B cell (primary cell): ENCODE data around the gene TTLL10. TPM values are rescaled to one million over a fixed set of nuclear protein-coding genes. Genes with fewer than 3 reads are reported as not detected.

Source experiments
- ATAC-seq: fragments of 200-7000 bp; cut with Tn5 transposase; one replicate; pipeline ENCODE4 v1.10.0; 2021; ENCODE audit warnings: low read depth, mild to moderate bottlenecking, moderate number of reproducible peaks, moderate library complexity
- CTCF ChIA-PET: fragments of 350-600 bp; sonication (Branson Sonifier 250); formaldehyde crosslinking; loops from one replicate; lab custom pipeline; 2021; ENCODE audit warnings: antibody characterized with exemption, inconsistent platforms; lab: Charles Lee
- POLR2A ChIA-PET: fragments of 350-600 bp; sonication (Branson Sonifier 250); formaldehyde crosslinking; loops from one replicate; lab custom pipeline; 2021; ENCODE audit warnings: antibody characterized with exemption; lab: Charles Lee
- DNase-seq: peaks from one replicate; pipeline ENCODE4 v3.0.0; 2013
- H2AFZ ChIP-seq: 2 replicates; pipeline ENCODE4 v1.6.1; 2012; ENCODE audit warnings: mild to moderate bottlenecking, low read depth, low read length; ENCODE audit not compliant: insufficient read depth, poor library complexity, severe bottlenecking
- H3K27ac ChIP-seq, 2 donors: 1 replicate in 1 of 2; 2 replicates in 1 of 2; pipeline ENCODE4 v1.5.1; 2012 to 2013; ENCODE audit warnings: low read length in 2 of 2, mild to moderate bottlenecking in 2 of 2, moderate library complexity in 1 of 2
- H3K27me3 ChIP-seq, 4 experiments: fragments of 200-600 bp in 1 of 4; sonication (generic) in 1 of 4; replicated peaks in 1 of 4; 1 replicate in 2 of 4; 2 replicates in 2 of 4; pipeline versions ENCODE4 v1.6.1 to v1.7.0; 2013 to 2016; ENCODE audit warnings: low read length in 3 of 4, mild to moderate bottlenecking in 2 of 4, mixed read lengths in 1 of 4, moderate library complexity in 1 of 4; ENCODE audit not compliant: insufficient read depth in 4 of 4, control insufficient read depth in 3 of 4; ENCODE audit errors: control extremely low read depth in 1 of 4
- H3K36me3 ChIP-seq, 2 experiments: replicated peaks in 1 of 2; 1 replicate in 1 of 2; 2 replicates in 1 of 2; pipeline versions ENCODE4 v1.6.1 to v1.7.1; 2013; ENCODE audit warnings: low read length in 1 of 2; ENCODE audit not compliant: insufficient read depth in 2 of 2, control insufficient read depth in 1 of 2; ENCODE audit errors: control extremely low read depth in 1 of 2, extremely low read depth in 1 of 2
- H3K4me1 ChIP-seq, 2 donors: fragments of 200-600 bp in 1 of 2; sonication (generic) in 1 of 2; 1 replicate in 1 of 2; 2 replicates in 1 of 2; pipeline versions ENCODE4 v1.5.1 to v1.6.1; 2013 to 2017; ENCODE audit warnings: low read length in 2 of 2; ENCODE audit not compliant: control insufficient read depth in 2 of 2, insufficient read depth in 2 of 2
- H3K4me2 ChIP-seq: replicated peaks from 2 replicates; pipeline ENCODE3; 2012; ENCODE audit warnings: mild to moderate bottlenecking, low read depth, low read length; ENCODE audit not compliant: poor library complexity, severe bottlenecking
- H3K4me3 ChIP-seq, 5 experiments: fragments of 200-600 bp in 1 of 5; sonication (generic) in 1 of 5; 1 replicate in 3 of 5; 2 replicates in 2 of 5; pipeline versions ENCODE4 v1.5.1 to v1.7.0; 2011 to 2016; ENCODE audit warnings: low read length in 4 of 5, mild to moderate bottlenecking in 4 of 5, low read depth in 2 of 5, control low read depth in 1 of 5, moderate library complexity in 1 of 5; ENCODE audit not compliant: insufficient read depth in 1 of 5; ENCODE audit errors: control extremely low read depth in 1 of 5, extremely low read depth in 1 of 5
- H3K79me2 ChIP-seq: fragments of 200-600 bp; sonication (generic); one replicate; pipeline ENCODE4 v1.6.0; 2016; ENCODE audit warnings: low read length; ENCODE audit not compliant: control insufficient read depth, insufficient read depth
- H3K9ac ChIP-seq: fragments of 200-600 bp; sonication (generic); 2 replicates; pipeline ENCODE4 v1.6.1; 2017; ENCODE audit warnings: mild to moderate bottlenecking, low read length, moderate library complexity
- H3K9me3 ChIP-seq, 3 donors: one replicate each; pipeline versions ENCODE4 v1.6.1 to v1.7.1; 2013; ENCODE audit warnings: low read length in 2 of 3; ENCODE audit not compliant: control insufficient read depth in 2 of 3, insufficient read depth in 1 of 3; ENCODE audit errors: control extremely low read depth in 1 of 3
- H4K20me1 ChIP-seq: 2 replicates; pipeline ENCODE4 v1.6.0; 2012; ENCODE audit warnings: mild to moderate bottlenecking, low read length; ENCODE audit not compliant: insufficient read depth, control insufficient read depth, poor library complexity, severe bottlenecking
- H3K27ac Mint-ChIP-seq: one replicate; pipeline ENCODE4 v1.8.0; 2021; ENCODE audit warnings: mixed read lengths
- H3K27me3 Mint-ChIP-seq: one replicate; pipeline ENCODE4 v1.8.0; 2021; ENCODE audit warnings: mixed read lengths
- H3K4me1 Mint-ChIP-seq: one replicate; pipeline ENCODE4 v1.8.0; 2021; ENCODE audit warnings: mixed read lengths
- H3K4me3 Mint-ChIP-seq: one replicate; pipeline ENCODE4 v1.8.0; 2021; ENCODE audit warnings: mixed read lengths
- H3K9me3 Mint-ChIP-seq: one replicate; pipeline ENCODE4 v1.8.0; 2022; ENCODE audit warnings: mixed read lengths; ENCODE audit not compliant: insufficient read depth
- EZH2 ChIP-seq: IDR thresholded peaks from 2 replicates; pipeline ENCODE4 v1.6.1; 2012; ENCODE audit warnings: borderline replicate concordance, low read depth, mild to moderate bottlenecking, moderate library complexity, low read length; ENCODE audit not compliant: insufficient read depth, poor library complexity, severe bottlenecking
- WGBS: methylation state at CpG from one replicate; pipeline ENCODE4 v1.1.5; 2013; ENCODE audit warnings: missing lambda C conversion rate; ENCODE audit not compliant: insufficient coverage; 5-methylcytosine and 5-hydroxymethylcytosine counted together
- intact Hi-C: fragments of 100-400 bp; cut with micrococcal nuclease; formaldehyde crosslinking; loops from one replicate; pipeline ENCODE4 v1.10.0; 2022
- polyA plus RNA-seq: library from polyadenylated mRNA; depleted of rRNA; stranded (reverse); fragments of >200 nt; gene quantifications from 2 replicates; pipeline ENCODE4 v1.2.3, GENCODE V29; 2012
- total RNA-seq, 2 donors: library from RNA; stranded (reverse); fragments of 120-200 nt in 1 of 2; gene quantifications; 1 replicate in 1 of 2; 2 replicates in 1 of 2; pipeline versions ENCODE4 v1.2.3 to v1.2.4, GENCODE V29; 2013 to 2022
- TF ChIP-seq, protein P1 (sequence below): fragments of 200-600 bp; IDR thresholded peaks from one replicate; pipeline ENCODE4 v1.8.0; 2022; ENCODE audit warnings: antibody characterized with exemption, mild to moderate bottlenecking

TTLL10 gene
- total and polyA plus RNA-seq, 2 donors (not counting 1 experiment from before 2014, with no cell fraction given) = 0.37 to 0.45 TPM

- peak; percentile 98 for DNase-seq
- Mint-ChIP-seq H3K27me3 (no peaks in the 10 kb centered on the region), H3K4me3 (peak within 1 kb of the TSS; percentile 93), H3K4me1 (peaks cover 33% of the 10 kb centered on the region), H3K9me3 (no peaks in the 10 kb centered on the region), H3K27ac (peak within 1 kb of the TSS; percentile 84)
- TF ChIP-seq EZH2 = no peak
- TF ChIP-seq, protein P1, sequence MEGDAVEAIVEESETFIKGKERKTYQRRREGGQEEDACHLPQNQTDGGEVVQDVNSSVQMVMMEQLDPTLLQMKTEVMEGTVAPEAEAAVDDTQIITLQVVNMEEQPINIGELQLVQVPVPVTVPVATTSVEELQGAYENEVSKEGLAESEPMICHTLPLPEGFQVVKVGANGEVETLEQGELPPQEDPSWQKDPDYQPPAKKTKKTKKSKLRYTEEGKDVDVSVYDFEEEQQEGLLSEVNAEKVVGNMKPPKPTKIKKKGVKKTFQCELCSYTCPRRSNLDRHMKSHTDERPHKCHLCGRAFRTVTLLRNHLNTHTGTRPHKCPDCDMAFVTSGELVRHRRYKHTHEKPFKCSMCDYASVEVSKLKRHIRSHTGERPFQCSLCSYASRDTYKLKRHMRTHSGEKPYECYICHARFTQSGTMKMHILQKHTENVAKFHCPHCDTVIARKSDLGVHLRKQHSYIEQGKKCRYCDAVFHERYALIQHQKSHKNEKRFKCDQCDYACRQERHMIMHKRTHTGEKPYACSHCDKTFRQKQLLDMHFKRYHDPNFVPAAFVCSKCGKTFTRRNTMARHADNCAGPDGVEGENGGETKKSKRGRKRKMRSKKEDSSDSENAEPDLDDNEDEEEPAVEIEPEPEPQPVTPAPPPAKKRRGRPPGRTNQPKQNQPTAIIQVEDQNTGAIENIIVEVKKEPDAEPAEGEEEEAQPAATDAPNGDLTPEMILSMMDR = no peak
- peaks cover 25 to 30% of the 10 kb centered on the region in 2 donors for H3K4me1 ChIP-seq
- peak within 1 kb of the TSS; percentile 29 to 91 for H3K27ac ChIP-seq
- H2AFZ ChIP-seq = peak within 1 kb of the TSS; percentile 86
- peaks cover 74% of the 10 kb centered on the region for H3K79me2 ChIP-seq
- CTCF ChIA-PET = interaction anchor here (0.6 to 2.3 kb wide), 5 partner anchors 19 to 113 kb away, joined by 3 to 18 read pairs (median 5); no protein-coding TSS in a partner anchor
- peak within 1 kb of the TSS; percentile 92 for H3K4me2 ChIP-seq
- peak; percentile 94 for ATAC-seq
- intact Hi-C loops = loop anchor here (1.0 to 10.0 kb wide), 4 partner anchors 23 to 197 kb away; partner anchors contain the start of genes ACAP3, C1orf159 and PUSL1
- peaks cover 0 to 27% of the 10 kb centered on the region in 2 experiments for H3K36me3 ChIP-seq
- POLR2A ChIA-PET = interaction anchor here (0.7 to 1.0 kb wide), 3 partner anchors 94 to 115 kb away, joined by 3 read pairs; partner anchors contain the start of gene C1orf159
- H4K20me1 ChIP-seq = peaks cover 74% of the 10 kb centered on the region
- peak within 1 kb of the TSS; percentile 86 to 98 (median 90) for H3K4me3 ChIP-seq
- under 1% methylated on average over 99 of the region's 99 CpGs for WGBS
- peak within 1 kb of the TSS; percentile 96 for H3K9ac ChIP-seq
- no peaks in the 10 kb centered on the region for H3K9me3 ChIP-seq
- no peaks in the 10 kb centered on the region for H3K27me3 ChIP-seq
Observed at GRCh38 chr1:1231400-1232207, 57.9 kb downstream of the TTLL10 start, which contains the start of gene SDF4. Gene SDF4, minus strand, starts transcription at chr1:1232001. Its CDS starts 3,229 bp downstream, at chr1:1228772.
